ENCODE measurements around the gene NEURL4. TPM values are rescaled to one million over a fixed set of nuclear protein-coding genes. Genes with fewer than 3 reads are reported as not detected.

Gene NEURL4
- total RNA-seq, 1 donor from 2014 or later: 45.1 TPM

DNA sequence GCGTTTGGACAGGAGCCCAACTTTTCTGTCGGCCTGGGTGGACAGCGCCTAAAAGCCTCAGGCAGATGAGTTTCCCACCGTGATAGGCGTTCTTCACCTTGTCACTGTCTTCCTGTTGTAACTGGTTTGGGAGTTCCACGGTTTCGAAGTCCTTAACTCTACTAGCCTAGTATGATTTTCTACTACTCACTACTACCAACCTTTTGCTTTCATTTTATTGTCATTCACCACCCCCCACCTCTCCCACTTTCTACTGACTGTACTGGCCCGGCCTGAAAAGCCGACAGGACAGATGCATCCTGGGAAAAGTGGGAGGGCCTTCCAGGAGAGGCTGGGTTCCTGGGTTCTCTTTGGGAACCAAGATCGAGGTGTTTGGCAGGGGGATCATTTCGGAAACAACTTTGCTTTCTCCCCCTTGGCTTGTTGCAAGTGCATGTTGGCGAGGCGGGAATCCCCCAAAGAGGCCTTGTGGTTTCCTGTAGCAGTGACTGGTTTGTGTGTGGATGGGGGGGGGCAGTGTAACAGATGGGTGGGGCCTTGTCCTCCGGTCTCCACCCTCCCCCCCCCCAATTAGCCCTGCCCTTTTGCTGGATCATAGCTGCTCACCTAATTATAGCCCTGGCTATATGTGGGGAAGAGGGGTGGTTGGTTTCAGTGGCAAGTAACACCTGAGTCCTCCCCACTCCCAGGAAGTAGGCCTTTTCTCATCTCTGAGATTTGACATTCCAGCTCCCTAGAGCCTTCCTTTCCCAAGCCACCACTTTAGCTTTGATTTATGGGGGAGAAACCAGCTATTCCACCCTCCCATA is 20.3 kb downstream of the NEURL4 start:
- no peak for DNase-seq (ENCODE audit: extremely low spot score, unreplicated experiment)
- TF ChIP-seq CTCF (IDR thresholded peaks at IDR 0.05): no peak
- peaks cover 33% of the 10 kb centered on the region for H3K4me1 Mint-ChIP-seq (ENCODE audit: unreplicated experiment)

DNA sequence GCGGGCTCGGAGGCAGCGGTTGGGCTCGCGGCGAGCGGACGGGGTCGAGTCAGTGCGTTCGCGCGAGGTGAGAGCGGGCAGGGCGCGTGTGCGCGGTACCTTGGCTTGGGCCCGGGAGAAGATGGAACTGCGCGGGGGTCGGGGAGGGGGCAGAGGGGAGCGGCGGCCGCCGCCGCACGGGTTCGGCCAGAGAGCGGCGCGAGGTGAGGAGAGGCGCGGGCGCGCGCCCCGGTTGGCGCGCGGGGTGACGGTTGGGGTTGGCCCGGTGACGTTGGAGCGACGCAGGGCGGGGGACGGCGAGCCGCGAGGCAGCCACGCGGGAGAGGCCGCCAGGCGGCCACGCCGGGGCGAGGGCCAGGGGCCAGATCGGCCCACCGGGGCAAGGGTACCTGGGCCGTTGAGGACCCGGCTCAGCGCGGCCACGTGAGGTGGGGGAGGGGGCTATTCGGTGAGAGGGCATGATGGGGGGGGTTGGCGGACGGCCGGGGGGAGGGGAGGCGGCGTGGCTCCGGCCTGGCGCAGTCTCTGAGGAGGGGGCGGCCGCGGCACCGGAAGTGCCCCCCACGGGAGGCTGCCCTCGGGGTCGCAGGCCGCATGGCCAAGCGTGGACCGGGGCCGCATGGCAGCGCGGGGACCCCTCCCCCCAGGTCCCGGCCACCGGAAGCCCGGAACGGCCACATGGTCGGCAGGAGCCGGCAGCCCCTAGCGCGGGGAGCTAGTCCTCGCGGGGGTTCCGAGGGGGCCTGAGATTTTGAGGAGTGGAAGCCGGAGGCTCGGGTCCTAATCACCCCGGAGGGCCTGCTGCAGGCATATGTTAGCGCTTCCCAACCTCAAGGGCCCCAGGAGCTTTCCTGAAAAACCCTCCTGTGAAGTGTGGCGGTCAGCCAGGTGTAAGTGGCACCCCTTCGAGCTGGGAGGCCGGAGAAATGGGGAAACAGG is 21.2 kb downstream of the NEURL4 start:
- Mint-ChIP-seq H3K27ac (ENCODE audit: unreplicated experiment) (peak overlapping the region; percentile 100), H3K4me3 (ENCODE audit: unreplicated experiment) (peak overlapping the region; percentile 85), H3K4me1 (ENCODE audit: unreplicated experiment) (peaks cover 30% of the 10 kb centered on the region), H3K36me3 (ENCODE audit: unreplicated experiment) (peaks cover 30% of the 10 kb centered on the region), H3K9me3 (ENCODE audit: unreplicated experiment) (no peaks in the 10 kb centered on the region), H3K27me3 (ENCODE audit: unreplicated experiment) (no peaks in the 10 kb centered on the region)
- peak; percentile 14 for TF ChIP-seq CTCF (IDR thresholded peaks at IDR 0.05)
- no peak for DNase-seq (ENCODE audit: extremely low spot score, unreplicated experiment)

More for the DNA sequence above, 20.3 kb downstream of the NEURL4 start:
- peaks cover 34% of the 10 kb centered on the region for H3K36me3 Mint-ChIP-seq (ENCODE audit: unreplicated experiment)
- H3K9me3 Mint-ChIP-seq (ENCODE audit: unreplicated experiment): no peaks in the 10 kb centered on the region
- peak overlapping the region; percentile 91 for H3K27ac Mint-ChIP-seq (ENCODE audit: unreplicated experiment)
- H3K4me3 Mint-ChIP-seq (ENCODE audit: unreplicated experiment): peak overlapping the region; percentile 85
- no peaks in the 10 kb centered on the region for H3K27me3 Mint-ChIP-seq (ENCODE audit: unreplicated experiment)

DNA sequence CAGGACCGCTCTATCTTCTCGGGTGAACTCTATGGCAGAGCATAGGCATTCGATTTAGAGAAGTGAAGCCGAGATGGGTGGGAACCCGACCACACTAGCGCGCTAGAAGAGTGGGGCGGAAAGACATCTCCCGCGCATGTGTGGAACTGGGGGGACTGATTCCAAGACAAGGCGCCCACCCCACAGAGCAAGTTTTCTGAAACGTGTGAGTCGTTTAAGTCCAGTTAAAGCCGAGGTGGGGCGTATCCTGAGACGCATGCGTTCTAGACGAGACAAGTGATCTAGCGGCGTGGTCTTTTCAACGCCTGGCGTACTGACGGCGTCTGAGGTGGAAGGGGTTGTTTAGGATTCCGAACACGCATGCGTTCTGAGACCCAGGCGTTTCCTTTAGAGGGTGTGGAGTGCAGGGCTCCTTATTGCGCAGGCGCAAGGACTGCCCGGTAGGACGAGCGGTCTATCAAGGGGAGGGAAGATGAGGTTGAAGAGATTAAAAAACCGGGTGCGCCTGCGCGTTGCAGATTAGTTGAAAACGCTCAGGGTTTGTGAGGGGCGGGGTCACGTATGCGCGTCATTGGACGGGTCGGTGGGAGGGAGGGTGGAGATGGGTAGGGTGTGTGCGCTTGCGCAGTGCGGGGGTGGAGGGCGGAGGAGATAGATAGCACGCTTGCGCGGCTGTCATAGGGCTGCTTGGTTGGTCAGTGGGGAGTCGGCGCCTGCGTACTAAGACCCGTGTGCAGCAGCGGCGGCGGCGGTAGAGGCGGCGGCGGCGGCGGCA is 22.0 kb downstream of the NEURL4 start, which contains the start of gene EIF5A:
TSS of gene EIF5A (plus strand) at position 718 of the 775 bp plus-strand sequence. CDS start 2,008 bp downstream, outside the sequence.
- peak within 1 kb of the TSS; percentile 85 for H3K4me3 Mint-ChIP-seq (ENCODE audit: unreplicated experiment)

DNA sequence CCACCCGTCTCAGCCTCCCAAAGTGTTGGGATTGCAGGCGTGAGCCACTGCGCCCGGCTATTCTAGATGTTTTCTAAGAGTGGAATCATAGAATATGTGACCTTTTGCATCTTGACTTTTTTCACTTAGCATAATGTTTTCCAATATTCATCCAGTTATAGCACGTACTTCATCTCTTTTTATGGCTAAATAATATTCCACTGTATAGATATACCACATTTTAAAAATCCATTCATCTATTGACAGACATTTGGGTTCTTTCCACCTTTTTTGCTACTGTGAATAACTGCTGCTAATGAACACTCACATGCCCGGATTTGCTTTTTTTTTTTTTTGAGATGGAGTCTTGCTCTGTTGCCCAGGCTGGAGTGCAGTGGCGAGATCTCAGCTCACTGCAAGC is 25.0 kb downstream of the NEURL4 start:
- no peak for TF ChIP-seq CTCF (IDR thresholded peaks at IDR 0.05)
- Mint-ChIP-seq H3K4me1 (ENCODE audit: unreplicated experiment) (peaks cover 9% of the 10 kb centered on the region), H3K9me3 (ENCODE audit: unreplicated experiment) (no peaks in the 10 kb centered on the region), H3K36me3 (ENCODE audit: unreplicated experiment) (no peaks in the 10 kb centered on the region), H3K4me3 (ENCODE audit: unreplicated experiment) (no peak overlapping the region), H3K27me3 (ENCODE audit: unreplicated experiment) (peaks cover 12% of the 10 kb centered on the region), H3K27ac (ENCODE audit: unreplicated experiment) (no peak overlapping the region)
- DNase-seq (ENCODE audit: extremely low spot score, unreplicated experiment): no peak

More for the DNA sequence above, 22.0 kb downstream of the NEURL4 start, which contains the start of gene EIF5A:
- Mint-ChIP-seq H3K27ac (ENCODE audit: unreplicated experiment) (peak within 1 kb of the TSS; percentile 100), H3K27me3 (ENCODE audit: unreplicated experiment) (no peaks in the 10 kb centered on the region), H3K4me1 (ENCODE audit: unreplicated experiment) (peaks cover 25% of the 10 kb centered on the region), H3K9me3 (ENCODE audit: unreplicated experiment) (no peaks in the 10 kb centered on the region), H3K36me3 (ENCODE audit: unreplicated experiment) (peaks cover 22% of the 10 kb centered on the region)
- TF ChIP-seq CTCF (IDR thresholded peaks at IDR 0.05): no peak
- DNase-seq (ENCODE audit: extremely low spot score, unreplicated experiment): peak; percentile 100

Data from osteocyte (in vitro differentiated cells).